ENCODE measurements around the gene SRGAP1. TPM values are rescaled to one million over a fixed set of nuclear protein-coding genes. Genes with fewer than 3 reads are reported as not detected.

Gene SRGAP1
- total and polyA plus RNA-seq, 2 of the 4 experiments (the other 2 are of a cell fraction), result 10.0 to 10.2 TPM

GRCh38 chr12:63897931-63898330, 53.4 kb downstream of the SRGAP1 start:
- Histone ChIP-seq H3K56ac (ENCODE audit: extremely low read depth, insufficient read depth, low read length) (no peak overlapping the region), H3K79me1 (ENCODE audit: low read depth in 1 of 2, low read length in 2 of 2) (peaks cover 10 to 63% of the 10 kb centered on the region in 2 experiments), H3K4me1 (ENCODE audit: control insufficient read depth, insufficient read depth, low read length) (peaks cover 11% of the 10 kb centered on the region), H2BK20ac (ENCODE audit: low read depth, low read length) (no peak overlapping the region), H3K18ac (ENCODE audit: low read depth, low read length) (no peak overlapping the region; the same call in 1 of the 2 replicates), H2AK5ac (ENCODE audit: low read depth, low read length) (no peak overlapping the region), H3K27me3 (ENCODE audit: control insufficient read depth, insufficient read depth, low read length) (no peaks in the 10 kb centered on the region), H4K5ac (ENCODE audit: low read depth, low read length) (peak overlapping the region; percentile 68; the same call in 1 of the 2 replicates), H4K8ac (ENCODE audit: low read depth in 2 of 2, low read length in 2 of 2) (peak overlapping the region in 1 of 2 experiments; percentile 35; a peak in 1 of 4 replicates), H2AK9ac (replicated peaks; ENCODE audit: low read depth, low read length, poor library complexity) (no peak overlapping the region), H3K14ac (replicated peaks; ENCODE audit: low read depth, low read length) (peak overlapping the region; percentile 10; the same call in 1 of the 2 replicates), H3K9me3 (ENCODE audit: control insufficient read depth, insufficient read depth, low read length) (no peaks in the 10 kb centered on the region), H3K27ac (ENCODE audit: insufficient read depth, low read length) (no peak overlapping the region), H3K4ac (ENCODE audit: low read depth, low read length) (no peak overlapping the region), H3K9me1 (ENCODE audit: insufficient read depth, low read length) (peaks cover 10% of the 10 kb centered on the region), H2AFZ (replicated peaks; ENCODE audit: low read length, poor library complexity) (no peak overlapping the region), H4K20me1 (ENCODE audit: insufficient read depth, low read length) (peaks cover 72% of the 10 kb centered on the region), H3K4me2 (ENCODE audit: low read depth, low read length) (no peak overlapping the region), H2BK120ac (ENCODE audit: low read depth, low read length) (no peak overlapping the region), H3K9ac (ENCODE audit: low read depth, low read length) (no peak overlapping the region), H3K23ac (ENCODE audit: low read depth, low read length) (peak overlapping the region; percentile 74; the same call in 1 of the 2 replicates), H3K36me3 (ENCODE audit: control insufficient read depth, insufficient read depth, low read length) (no peaks in the 10 kb centered on the region), H4K91ac (ENCODE audit: insufficient read depth, low read depth, low read length) (no peak overlapping the region), H2BK15ac (ENCODE audit: low read depth, low read length) (no peak overlapping the region), H2BK5ac (ENCODE audit: low read depth, low read length, poor library complexity, severe bottlenecking) (no peak overlapping the region), H3K4me3 (ENCODE audit: insufficient read depth, low read depth, low read length) (no peak overlapping the region)
- no peak for ATAC-seq (ENCODE audit: low read depth)
- dilution Hi-C loops (cut with HindIII; ENCODE audit: low sequenced_read_pairs, unreplicated experiment) (no loop called here), intact Hi-C loops (cut with micrococcal nuclease) (loop anchor here (2.0 kb wide), 1 partner anchor 43 kb away; no protein-coding TSS in a partner anchor), in situ Hi-C loops (cut with MboI; ENCODE audit: low sequenced_read_pairs) (no loop called here)
- TF ChIP-seq RCOR1 (IDR thresholded peaks at IDR 0.05; ENCODE audit: insufficient replicate concordance, low read length) (no peak), CTCF (conservative IDR thresholded peaks at IDR 0.05; ENCODE audit: low read depth, low read length) (no peak), MAFK (IDR thresholded peaks at IDR 0.05; ENCODE audit: low read depth, low read length) (no peak), FOS (IDR thresholded peaks at IDR 0.05; ENCODE audit: low read depth, low read length) (no peak), ELK1 (IDR thresholded peaks at IDR 0.05; ENCODE audit: borderline replicate concordance, low read depth, low read length) (no peak), RFX5 (IDR thresholded peaks at IDR 0.05; ENCODE audit: low read depth, low read length) (no peak), MAZ (IDR thresholded peaks at IDR 0.05; ENCODE audit: borderline replicate concordance, low read depth, low read length) (no peak), NFE2L2 (IDR thresholded peaks at IDR 0.05; ENCODE audit: low read depth, low read length) (no peak), CEBPB (IDR thresholded peaks at IDR 0.05; ENCODE audit: low read depth, low read length) (no peak), USF2 (IDR thresholded peaks at IDR 0.05; ENCODE audit: low read depth, low read length) (no peak), CHD1 (IDR thresholded peaks at IDR 0.05; ENCODE audit: low read depth, low read length) (no peak), RAD21 (IDR thresholded peaks at IDR 0.05; ENCODE audit: low read length) (no peak), POLR2A (IDR thresholded peaks at IDR 0.05; ENCODE audit: low read depth, low read length) (no peak)
- WGBS, 2 experiments (ENCODE audit: extremely low coverage in 2 of 2, insufficient read length in 1 of 2), result no CpG with 5 or more reads among the region's 2 CpGs
- CTCF ChIA-PET, result no interaction called here
- POLR2A ChIA-PET (ENCODE audit: unreplicated experiment), result no interaction called here
- DNase-seq, result no peak
- BruUV-seq (replicated peaks), result no TSS peak
